OCI-LY3 (cell line): Measurements from ENCODE around the gene C2CD4D.

ENCODE experiments used
- EZH2phosphoT487 ChIP-seq: fragments of 200-600 bp; shearing (Covaris generic); IDR thresholded peaks from 2 replicates; pipeline ENCODE4 v1.6.1; 2018; ENCODE audit warnings: antibody characterized with exemption, mixed run types, low read depth
- TF ChIP-seq, protein P1 (sequence below): fragments of 200-600, 300-600 bp; sonication (generic); IDR thresholded peaks from 2 replicates; pipeline ENCODE4 v1.5.1; 2014; ENCODE audit warnings: antibody characterized with exemption, low read length, low read depth

DNA sequence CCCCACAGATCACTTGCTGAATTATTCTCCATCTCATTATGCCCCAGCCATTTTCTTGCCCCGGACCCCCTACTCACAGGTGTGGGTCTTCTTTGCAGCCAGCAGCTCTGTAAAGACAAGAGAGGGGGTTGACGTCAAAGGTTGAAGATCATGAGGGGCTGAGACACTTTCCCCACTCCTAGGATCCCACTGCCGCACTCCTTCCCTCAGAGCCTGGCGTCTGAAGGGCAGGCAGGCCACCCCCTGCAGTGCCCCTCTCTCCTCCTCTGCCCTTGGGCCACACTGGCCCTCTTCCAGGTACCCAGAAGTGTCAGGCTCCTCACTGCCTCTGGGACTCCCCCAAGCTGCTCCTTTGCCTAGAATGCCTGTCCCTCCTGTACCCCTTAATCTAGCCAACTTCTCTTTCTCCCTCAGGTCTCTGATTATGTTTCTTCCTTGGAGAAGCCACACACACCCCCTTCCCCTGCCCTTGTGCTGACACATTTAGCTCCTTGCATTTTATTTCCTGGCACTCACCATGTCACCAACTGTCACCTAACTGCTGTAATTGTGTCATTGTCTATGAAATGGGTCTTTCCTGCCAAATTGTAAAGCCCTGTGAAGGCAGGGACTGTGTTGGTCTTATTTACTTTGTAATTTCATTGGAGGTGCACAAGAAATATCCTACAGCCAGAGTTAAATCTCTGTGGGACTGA lies 10.1 kb downstream of the C2CD4D start:
- TF ChIP-seq, protein P1, sequence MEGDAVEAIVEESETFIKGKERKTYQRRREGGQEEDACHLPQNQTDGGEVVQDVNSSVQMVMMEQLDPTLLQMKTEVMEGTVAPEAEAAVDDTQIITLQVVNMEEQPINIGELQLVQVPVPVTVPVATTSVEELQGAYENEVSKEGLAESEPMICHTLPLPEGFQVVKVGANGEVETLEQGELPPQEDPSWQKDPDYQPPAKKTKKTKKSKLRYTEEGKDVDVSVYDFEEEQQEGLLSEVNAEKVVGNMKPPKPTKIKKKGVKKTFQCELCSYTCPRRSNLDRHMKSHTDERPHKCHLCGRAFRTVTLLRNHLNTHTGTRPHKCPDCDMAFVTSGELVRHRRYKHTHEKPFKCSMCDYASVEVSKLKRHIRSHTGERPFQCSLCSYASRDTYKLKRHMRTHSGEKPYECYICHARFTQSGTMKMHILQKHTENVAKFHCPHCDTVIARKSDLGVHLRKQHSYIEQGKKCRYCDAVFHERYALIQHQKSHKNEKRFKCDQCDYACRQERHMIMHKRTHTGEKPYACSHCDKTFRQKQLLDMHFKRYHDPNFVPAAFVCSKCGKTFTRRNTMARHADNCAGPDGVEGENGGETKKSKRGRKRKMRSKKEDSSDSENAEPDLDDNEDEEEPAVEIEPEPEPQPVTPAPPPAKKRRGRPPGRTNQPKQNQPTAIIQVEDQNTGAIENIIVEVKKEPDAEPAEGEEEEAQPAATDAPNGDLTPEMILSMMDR: no peak
- no peak for TF ChIP-seq EZH2phosphoT487
